ENCODE measurements around the gene PLEKHM1. TPM values are rescaled to one million over a fixed set of nuclear protein-coding genes. Genes with fewer than 3 reads are reported as not detected.

Gene PLEKHM1
- total and polyA plus RNA-seq, 2 of the 13 experiments (the other 11 are each of a cell fraction or from before 2014, with no cell fraction given), result 7.6 to 13.5 TPM

- TF ChIP-seq MXD3 (CRISPR knock-in tag; IDR thresholded peaks at IDR 0.05) (peak; percentile 81), KLF12 (CRISPR knock-in tag; IDR thresholded peaks at IDR 0.05; ENCODE audit: borderline replicate concordance) (no peak), CBX2 (IDR thresholded peaks at IDR 0.05; ENCODE audit: low read depth, low read length) (no peak), CBX2 (CRISPR knock-in tag; IDR thresholded peaks at IDR 0.05; ENCODE audit: low read depth) (no peak), HMG20A (CRISPR knock-in tag; IDR thresholded peaks at IDR 0.05; ENCODE audit: borderline replicate concordance) (no peak), RFXAP (CRISPR knock-in tag; IDR thresholded peaks at IDR 0.05; ENCODE audit: borderline replicate concordance) (peak; percentile 33; the same call in 1 of the 2 replicates), STAG1 (CRISPR knock-in tag; IDR thresholded peaks at IDR 0.05) (peak; percentile 71), GFI1 (CRISPR knock-in tag; IDR thresholded peaks at IDR 0.05; ENCODE audit: borderline replicate concordance) (peak; percentile 26; the same call in 1 of the 2 replicates), CCDC6 (CRISPR knock-in tag; IDR thresholded peaks at IDR 0.05) (no peak), ZFY (CRISPR knock-in tag; IDR thresholded peaks at IDR 0.05) (peak; percentile 81), RBM22 (optimal IDR thresholded peaks at IDR 0.05; ENCODE audit: low read length) (no peak), PLSCR1 (CRISPR knock-in tag; IDR thresholded peaks at IDR 0.05; ENCODE audit: borderline replicate concordance) (no peak), RBFOX2 (IDR thresholded peaks at IDR 0.05; ENCODE audit: low read depth, low read length) (peak; percentile 80), ZNF414 (CRISPR knock-in tag; IDR thresholded peaks at IDR 0.05) (0 out of 2 replicates have a peak, but pooled peaks have one; percentile 83), JDP2 (CRISPR knock-in tag; IDR thresholded peaks at IDR 0.05; ENCODE audit: borderline replicate concordance) (no peak), TOPORS (CRISPR knock-in tag; IDR thresholded peaks at IDR 0.05) (no peak), PTBP1 (IDR thresholded peaks at IDR 0.05; ENCODE audit: low read depth, low read length, poor library complexity, severe bottlenecking) (no peak), MAX (IDR thresholded peaks at IDR 0.05) (peak; percentile 67), IKZF5 (CRISPR knock-in tag; IDR thresholded peaks at IDR 0.05) (peak; percentile 62), ZNF230 (CRISPR knock-in tag; IDR thresholded peaks at IDR 0.05) (peak; percentile 45; the same call in 1 of the 2 replicates), SRSF4 (IDR thresholded peaks at IDR 0.05; ENCODE audit: low read depth, low read length, poor library complexity, severe bottlenecking) (no peak), ZNF784 (CRISPR knock-in tag; IDR thresholded peaks at IDR 0.05; ENCODE audit: borderline replicate concordance) (no peak), YEATS4 (CRISPR knock-in tag; IDR thresholded peaks at IDR 0.05; ENCODE audit: borderline replicate concordance) (peak; percentile 72; the same call in 1 of the 2 replicates), PHF20 (CRISPR knock-in tag; IDR thresholded peaks at IDR 0.05) (no peak), SOX6 (IDR thresholded peaks at IDR 0.05) (no peak), SOX6 (CRISPR knock-in tag; IDR thresholded peaks at IDR 0.05) (peak; percentile 52), REXO4 (CRISPR knock-in tag; IDR thresholded peaks at IDR 0.05; ENCODE audit: borderline replicate concordance) (no peak)
These were observed 65.2 kb downstream of the PLEKHM1 start (continued) for GRCh38 chr17:45425125-45425983.
